Mammary epithelial cell (primary cell): ENCODE data around the gene PYGB.

Source experiments
- EZH2 ChIP-seq: IDR thresholded peaks from 2 replicates; pipeline ENCODE4 v1.6.1; 2012; ENCODE audit warnings: low read length, inconsistent platforms, borderline replicate concordance
- TF ChIP-seq, protein P1 (sequence below), 2 donors: IDR thresholded peaks in 1 of 2; conservative IDR thresholded peaks in 1 of 2; 2 replicates each; pipeline ENCODE4 v1.5.1; 2011 to 2012; ENCODE audit warnings: inconsistent platforms in 2 of 2, low read length in 2 of 2, mild to moderate bottlenecking in 2 of 2, control low read depth in 1 of 2, low read depth in 1 of 2; ENCODE audit not compliant: insufficient read depth in 1 of 2; ENCODE audit errors: extremely low read depth in 1 of 2

DNA sequence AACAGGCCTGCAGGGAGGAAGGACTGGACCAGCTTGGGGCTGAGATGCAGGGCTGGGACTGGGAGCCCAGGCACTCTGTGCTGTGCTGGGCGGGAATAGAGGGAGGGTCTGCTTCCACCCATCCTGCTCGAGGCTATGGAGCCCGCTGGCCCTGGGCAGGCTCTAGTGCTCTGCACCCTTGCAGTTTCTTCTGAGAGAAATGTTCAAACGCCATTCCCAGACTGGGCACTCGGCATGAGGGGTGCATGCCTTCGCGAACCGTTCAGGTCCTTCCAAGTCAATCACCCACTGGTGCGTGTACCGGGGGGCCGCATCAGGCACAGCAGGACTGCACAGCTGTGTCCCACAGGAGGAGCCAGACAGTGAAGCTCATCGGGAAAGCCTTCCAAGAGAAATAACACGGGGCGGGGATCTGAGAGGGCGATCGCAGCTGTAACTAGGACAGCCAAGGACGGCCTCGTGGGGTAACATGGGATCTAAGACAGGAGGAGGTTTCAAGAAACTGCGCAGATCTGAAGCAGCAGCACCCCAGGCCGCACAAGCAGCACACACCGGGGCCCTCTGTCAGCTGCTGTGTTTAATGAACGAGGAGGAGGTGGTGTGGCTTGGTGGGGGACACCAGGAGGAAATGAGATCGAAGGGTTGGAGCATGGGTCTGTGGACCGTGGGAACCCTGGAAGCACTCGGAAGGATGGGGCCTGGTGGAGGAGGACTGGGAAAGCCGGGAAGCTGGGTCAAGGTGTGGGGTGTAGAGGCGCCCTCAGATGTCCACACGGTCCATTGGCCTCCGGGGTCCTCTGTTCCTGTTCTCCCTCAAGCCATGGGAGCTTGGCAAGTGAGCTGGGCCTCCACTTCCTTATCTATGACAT is 26.1 kb upstream of the PYGB start:
- TF ChIP-seq, protein P1, sequence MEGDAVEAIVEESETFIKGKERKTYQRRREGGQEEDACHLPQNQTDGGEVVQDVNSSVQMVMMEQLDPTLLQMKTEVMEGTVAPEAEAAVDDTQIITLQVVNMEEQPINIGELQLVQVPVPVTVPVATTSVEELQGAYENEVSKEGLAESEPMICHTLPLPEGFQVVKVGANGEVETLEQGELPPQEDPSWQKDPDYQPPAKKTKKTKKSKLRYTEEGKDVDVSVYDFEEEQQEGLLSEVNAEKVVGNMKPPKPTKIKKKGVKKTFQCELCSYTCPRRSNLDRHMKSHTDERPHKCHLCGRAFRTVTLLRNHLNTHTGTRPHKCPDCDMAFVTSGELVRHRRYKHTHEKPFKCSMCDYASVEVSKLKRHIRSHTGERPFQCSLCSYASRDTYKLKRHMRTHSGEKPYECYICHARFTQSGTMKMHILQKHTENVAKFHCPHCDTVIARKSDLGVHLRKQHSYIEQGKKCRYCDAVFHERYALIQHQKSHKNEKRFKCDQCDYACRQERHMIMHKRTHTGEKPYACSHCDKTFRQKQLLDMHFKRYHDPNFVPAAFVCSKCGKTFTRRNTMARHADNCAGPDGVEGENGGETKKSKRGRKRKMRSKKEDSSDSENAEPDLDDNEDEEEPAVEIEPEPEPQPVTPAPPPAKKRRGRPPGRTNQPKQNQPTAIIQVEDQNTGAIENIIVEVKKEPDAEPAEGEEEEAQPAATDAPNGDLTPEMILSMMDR (conservative IDR thresholded peaks at IDR 0.05 in 1 of 2, IDR thresholded peaks at IDR 0.05 in 1 of 2; ENCODE audit: extremely low read depth in 1 of 2, insufficient read depth in 1 of 2, low read depth in 1 of 2, low read length in 2 of 2): no peak
- no peak for TF ChIP-seq EZH2
